ENCODE results near the gene IDUA. TPM values are rescaled to one million over a fixed set of nuclear protein-coding genes. Genes with fewer than 3 reads are reported as not detected.

Gene IDUA
- total and polyA plus RNA-seq, 12 donors = 1.6 to 109 (median 31.2) TPM

- WGBS, 4 donors = 91 to 93% (median 92%) methylated on average over 16 to 23 of the region's 23 CpGs
- intact Hi-C loops (cut with DNase I) = no loop called here
- Histone ChIP-seq H3K36me3 (replicated peaks in 1 of 2) (peaks cover 0 to 1% of the 10 kb centered on the region in 2 donors), H3K4me3 (no peak overlapping the region), H3K27me3 (no peaks in the 10 kb centered on the region), H3K9me3 (replicated peaks in 1 of 3) (no peaks in the 10 kb centered on the region), H3K27ac (no peak overlapping the region), H3K4me1 (replicated peaks in 1 of 2) (peaks cover 20 to 25% of the 10 kb centered on the region in 2 donors)
- TF ChIP-seq POLR2A (IDR thresholded peaks at IDR 0.05) = no peak
- no peak for TF ChIP-seq CTCF (IDR thresholded peaks at IDR 0.05)
- DNase-seq = peak in 2 of 7 donors; percentile 15 to 29
These were observed 8.6 kb downstream of the IDUA start for GRCh38 chr4:995311-996026.

GRCh38 chr4:996030-996996, 9.5 kb downstream of the IDUA start:
- no peaks in the 10 kb centered on the region for H3K9me3 ChIP-seq (replicated peaks in 1 of 3)
- no peaks in the 10 kb centered on the region for H3K36me3 ChIP-seq (replicated peaks in 1 of 2)
- H3K4me1 ChIP-seq (replicated peaks in 1 of 2) = peaks cover 20 to 25% of the 10 kb centered on the region in 2 donors
- no peak overlapping the region for H3K4me3 ChIP-seq
- no peak overlapping the region for H3K27ac ChIP-seq
- TF ChIP-seq POLR2A (IDR thresholded peaks at IDR 0.05) (no peak), CTCF (IDR thresholded peaks at IDR 0.05) (no peak)
- peaks cover 4% of the 10 kb centered on the region for H3K27me3 ChIP-seq
- 70 to 76% (median 73%) methylated on average over 4 to 15 of the region's 15 CpGs for WGBS, 4 donors
- DNase-seq = peak in 2 of 7 donors; percentile 9 to 18
- intact Hi-C loops (cut with DNase I) = no loop called here

- intact Hi-C loops (cut with DNase I) = no loop called here
- 7 to 10% (median 9%) methylated on average over 11 to 25 of the region's 25 CpGs for WGBS, 4 donors
- Histone ChIP-seq H3K9me3 (replicated peaks in 1 of 3) (no peaks in the 10 kb centered on the region), H3K4me1 (replicated peaks in 1 of 2) (peaks cover 20 to 27% of the 10 kb centered on the region in 2 donors), H3K27me3 (peaks cover 10% of the 10 kb centered on the region), H3K27ac (no peak overlapping the region), H3K4me3 (peak overlapping the region in 1 of 4 donors; percentile 51), H3K36me3 (replicated peaks in 1 of 2) (no peaks in the 10 kb centered on the region)
- no peak for TF ChIP-seq CTCF (IDR thresholded peaks at IDR 0.05)
- TF ChIP-seq POLR2A (IDR thresholded peaks at IDR 0.05) = no peak
- DNase-seq = peak in 1 of 7 donors; percentile 8
These were observed 10.1 kb downstream of the IDUA start for GRCh38 chr4:996997-997374.
